T-helper 1 cell treated with Interleukin-12 subunit alpha and Interleukin-12 subunit beta and Interleukin-4 antibody, amounts not matched to agents 30 ng/mL and 1 ng/mL, for 36 hours (primary cell): ENCODE data around the gene CASZ1. TPM values are rescaled to one million over a fixed set of nuclear protein-coding genes. Genes with fewer than 3 reads are reported as not detected.

Experiments used
- intact Hi-C: fragments of 100-400 bp; cut with micrococcal nuclease; formaldehyde crosslinking; loops from one replicate; pipeline ENCODE4 v1.15.1; 2024
- total RNA-seq: library from RNA; stranded (reverse); gene quantifications from 2 replicates; pipeline ENCODE4 v1.2.3, GENCODE V29; 2022

The CASZ1 gene
- total RNA-seq, 1 donor from 2014 or later: 9.5 TPM

- intact Hi-C loops: loop anchor here (1.0 to 10.0 kb wide), 4 partner anchors 251 to 867 kb away; partner anchors contain the start of genes CLSTN1 and CTNNBIP1
Observed at GRCh38 chr1:10691740-10692125, 104.7 kb downstream of the CASZ1 start.

- intact Hi-C loops: loop anchor here (5.0 to 10.0 kb wide), 2 partner anchors 779 to 866 kb away; partner anchors contain the start of genes CLSTN1 and CTNNBIP1
Observed at GRCh38 chr1:10691075-10691739, 105.2 kb downstream of the CASZ1 start.

GRCh38 chr1:10690484-10690883 lies 106.0 kb downstream of the CASZ1 start:
- intact Hi-C loops: loop anchor here (5.0 to 10.0 kb wide), 2 partner anchors 778 to 866 kb away; partner anchors contain the start of genes CLSTN1 and CTNNBIP1

GRCh38 chr1:10688409-10688786 lies 108.0 kb downstream of the CASZ1 start:
- intact Hi-C loops: no loop called here

- intact Hi-C loops: no loop called here
Observed at GRCh38 chr1:10687782-10688408, 108.6 kb downstream of the CASZ1 start.

- intact Hi-C loops: no loop called here
Observed at GRCh38 chr1:10687251-10687651, 109.2 kb downstream of the CASZ1 start.

- intact Hi-C loops: no loop called here
Observed at GRCh38 chr1:10686404-10687040, 109.9 kb downstream of the CASZ1 start.

GRCh38 chr1:10685808-10686403 lies 110.5 kb downstream of the CASZ1 start:
- intact Hi-C loops: no loop called here

- intact Hi-C loops: no loop called here
Observed at GRCh38 chr1:10685196-10685807, 111.1 kb downstream of the CASZ1 start.

- intact Hi-C loops: no loop called here
Observed at GRCh38 chr1:10684221-10684620, 112.2 kb downstream of the CASZ1 start.

GRCh38 chr1:10682449-10683309 lies 113.8 kb downstream of the CASZ1 start:
- intact Hi-C loops: no loop called here

GRCh38 chr1:10682108-10682445 lies 114.4 kb downstream of the CASZ1 start:
- intact Hi-C loops: no loop called here

GRCh38 chr1:10681296-10682107 lies 114.9 kb downstream of the CASZ1 start:
- intact Hi-C loops: no loop called here

- intact Hi-C loops: no loop called here
Observed at GRCh38 chr1:10680487-10680886, 116.0 kb downstream of the CASZ1 start.

GRCh38 chr1:10679496-10680220 lies 116.8 kb downstream of the CASZ1 start:
- intact Hi-C loops: no loop called here

GRCh38 chr1:10678852-10679251 lies 117.6 kb downstream of the CASZ1 start:
- intact Hi-C loops: no loop called here

GRCh38 chr1:10678402-10678801 lies 118.0 kb downstream of the CASZ1 start:
- intact Hi-C loops: no loop called here

- intact Hi-C loops: no loop called here
Observed at GRCh38 chr1:10677491-10678391, 118.7 kb downstream of the CASZ1 start.
